Activated naive CD8-positive, alpha-beta T cell treated with anti-CD3 and anti-CD28 coated beads, Interleukin-2, amount 10 ng/mL, durations not matched to agents 7 days and 5 days (primary cell): ENCODE data around the gene COMT. TPM values are rescaled to one million over a fixed set of nuclear protein-coding genes. Genes with fewer than 3 reads are reported as not detected.
A peak's percentile ranks its signal among the peaks of the same experiment; 100 is the strongest.

Source experiments
- ATAC-seq: fragments of 150-1000 bp; cut with Tn5 transposase; one replicate; pipeline ENCODE4 v1.10.0; 2021; ENCODE audit warnings: low read depth, moderate library complexity
- POLR2A ChIA-PET: fragments of 350-600 bp; sonication (Branson Sonifier 250); formaldehyde crosslinking; loops from one replicate; lab custom pipeline; 2021; ENCODE audit warnings: antibody characterized with exemption; lab: Charles Lee
- DNase-seq: peaks from one replicate; pipeline ENCODE4 v3.0.0; 2021
- H3K27ac Mint-ChIP-seq: one replicate; pipeline ENCODE4 v1.8.0; 2022; ENCODE audit warnings: mild to moderate bottlenecking, mixed read lengths
- H3K27me3 Mint-ChIP-seq: one replicate; pipeline ENCODE4 v1.8.0; 2022; ENCODE audit warnings: mild to moderate bottlenecking, moderate library complexity, mixed read lengths
- H3K36me3 Mint-ChIP-seq: one replicate; pipeline ENCODE4 v1.8.0; 2021; ENCODE audit warnings: mild to moderate bottlenecking, mixed read lengths
- H3K4me1 Mint-ChIP-seq: one replicate; pipeline ENCODE4 v1.8.0; 2021; ENCODE audit warnings: mixed read lengths
- H3K4me3 Mint-ChIP-seq: one replicate; pipeline ENCODE4 v1.8.0; 2022; ENCODE audit warnings: mild to moderate bottlenecking, moderate library complexity, mixed read lengths
- H3K9me3 Mint-ChIP-seq: one replicate; pipeline ENCODE4 v1.8.0; 2021; ENCODE audit warnings: mixed read lengths
- microRNA-seq: library from miRNA; unstranded; fragments of <30 nt; microRNA quantifications from one replicate; pipeline ENCODE4 v1.2.0, GENCODE V29; 2022
- total RNA-seq, 2 experiments: library from RNA; stranded (reverse); gene quantifications; one replicate each; pipeline ENCODE4 v1.2.3, GENCODE V29; 2021

The COMT gene
- total RNA-seq, 2 experiments from 2014 or later: 68.6 to 70.0 TPM

GRCh38 chr22:20015187-20015625, 73.6 kb downstream of the COMT start:
- no peaks in the 10 kb centered on the region for H3K9me3 Mint-ChIP-seq
- no peaks in the 10 kb centered on the region for H3K36me3 Mint-ChIP-seq
- no peak for DNase-seq
- POLR2A ChIA-PET: interaction anchor here (0.9 kb wide), 1 partner anchor 103 kb away, joined by 3 read pairs; no protein-coding TSS in a partner anchor
- H3K4me3 Mint-ChIP-seq: peak overlapping the region; percentile 42
- H3K27ac Mint-ChIP-seq: no peak overlapping the region
- ATAC-seq: no peak
- peaks cover 12% of the 10 kb centered on the region for H3K4me1 Mint-ChIP-seq
- H3K27me3 Mint-ChIP-seq: peaks cover 35% of the 10 kb centered on the region

- H3K27ac Mint-ChIP-seq: no peak overlapping the region
- no peak for DNase-seq
- ATAC-seq: no peak
- H3K27me3 Mint-ChIP-seq: peaks cover 35% of the 10 kb centered on the region
- no peaks in the 10 kb centered on the region for H3K9me3 Mint-ChIP-seq
- no peak overlapping the region for H3K4me3 Mint-ChIP-seq
- POLR2A ChIA-PET: interaction anchor here (0.9 kb wide), 1 partner anchor 102 kb away, joined by 3 read pairs; no protein-coding TSS in a partner anchor
- H3K36me3 Mint-ChIP-seq: peaks cover 1% of the 10 kb centered on the region
- peaks cover 14% of the 10 kb centered on the region for H3K4me1 Mint-ChIP-seq
Observed at GRCh38 chr22:20015971-20016733, 74.6 kb downstream of the COMT start.

DNA sequence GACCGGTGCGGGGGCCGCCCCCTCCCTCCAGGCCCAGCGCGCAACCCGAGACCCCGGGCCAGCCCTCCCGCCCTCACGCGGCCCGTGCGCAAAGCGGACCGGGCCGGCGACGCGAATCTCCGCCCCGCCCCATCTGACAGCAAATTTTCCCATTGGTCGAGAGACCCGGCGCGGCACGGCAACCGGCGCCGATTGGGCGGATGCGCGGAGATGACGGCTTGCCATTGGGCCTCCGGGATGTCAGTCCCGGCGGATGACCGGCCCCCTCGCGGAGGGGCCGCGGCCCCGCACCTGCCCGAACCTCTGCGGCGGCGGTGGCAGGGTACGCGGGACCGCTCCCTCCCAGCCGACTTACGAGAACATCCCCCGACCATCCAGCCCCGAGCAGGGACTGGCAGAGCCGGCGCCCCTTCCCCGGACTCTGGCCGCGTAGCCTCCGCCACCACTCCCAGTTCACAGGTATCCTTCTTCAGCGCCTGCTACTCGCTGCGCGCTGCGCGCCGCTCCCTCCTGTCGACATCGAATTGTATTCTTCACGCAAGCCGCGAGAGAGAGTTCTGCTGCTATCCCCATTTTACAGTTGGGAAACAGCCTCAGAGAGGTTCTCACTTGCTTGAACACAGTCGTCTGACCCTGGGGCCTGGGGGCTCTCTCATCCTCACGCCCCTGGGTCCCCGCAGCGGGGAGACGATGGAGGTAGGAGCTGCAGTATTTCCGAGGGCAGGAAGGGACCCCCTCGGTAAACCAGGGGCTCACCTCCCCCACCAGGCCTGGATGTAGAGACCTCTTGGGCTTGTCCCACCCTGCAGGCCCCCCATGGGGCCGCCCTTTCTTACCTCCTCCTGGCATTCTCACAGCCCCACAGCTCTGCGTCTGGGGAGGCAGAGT, 75.4 kb downstream of the COMT start, which contains the start of gene ARVCF:
ARVCF (minus strand) TSS at position 90 of the 888 bp plus-strand sequence. CDS start 26,029 bp downstream, outside the sequence.
- H3K9me3 Mint-ChIP-seq: no peaks in the 10 kb centered on the region
- peaks cover 12% of the 10 kb centered on the region for H3K4me1 Mint-ChIP-seq
- no peak within 1 kb of the TSS for H3K27ac Mint-ChIP-seq
- H3K27me3 Mint-ChIP-seq: peaks cover 35% of the 10 kb centered on the region
- ATAC-seq: peak; percentile 62
- DNase-seq: peak; percentile 95
- peak within 1 kb of the TSS; percentile 88 for H3K4me3 Mint-ChIP-seq
- POLR2A ChIA-PET: no interaction called here
- H3K36me3 Mint-ChIP-seq: peaks cover 1% of the 10 kb centered on the region

DNA sequence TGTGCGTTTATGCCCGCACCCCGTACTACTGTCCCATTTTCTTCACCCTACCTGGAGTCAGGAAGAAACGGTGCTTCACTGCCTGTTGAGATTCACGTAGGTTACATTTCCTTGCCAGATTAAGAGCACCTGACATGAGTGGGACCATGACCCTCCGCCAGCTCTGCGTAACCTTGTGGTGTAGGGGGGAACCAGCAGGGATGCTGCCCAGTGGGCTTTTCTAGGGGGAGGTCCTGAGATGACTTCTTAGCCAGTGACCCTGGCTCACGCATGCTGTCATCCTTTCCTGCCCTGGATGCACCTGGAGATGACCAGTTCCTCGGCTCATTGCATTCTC, 76.0 kb downstream of the COMT start:
- Mint-ChIP-seq H3K27me3 (peaks cover 35% of the 10 kb centered on the region), H3K9me3 (no peaks in the 10 kb centered on the region), H3K4me3 (peak overlapping the region; percentile 61), H3K27ac (no peak overlapping the region), H3K36me3 (peaks cover 1% of the 10 kb centered on the region), H3K4me1 (peaks cover 15% of the 10 kb centered on the region)
- DNase-seq: no peak
- POLR2A ChIA-PET: no interaction called here
- no peak for ATAC-seq

DNA sequence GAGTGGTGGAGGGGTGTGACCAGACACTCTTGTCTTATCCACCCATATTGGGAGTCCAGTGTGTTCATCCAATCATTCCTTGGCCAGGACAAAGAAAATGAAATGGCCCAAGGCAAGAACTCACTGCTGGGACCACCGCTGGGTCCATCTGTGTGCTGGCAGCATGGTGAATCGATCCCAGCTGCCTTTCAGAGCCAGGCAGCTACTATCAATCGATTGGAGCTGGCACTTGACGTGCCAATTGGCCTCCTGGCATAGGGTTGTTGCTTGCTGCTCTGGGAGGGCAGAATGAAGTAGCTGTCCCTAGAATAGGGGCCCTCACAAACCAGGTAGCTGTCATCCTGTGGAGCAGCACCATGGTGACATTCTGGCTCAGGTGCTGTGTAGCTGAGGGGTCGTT, 76.4 kb downstream of the COMT start:
- POLR2A ChIA-PET: no interaction called here
- Mint-ChIP-seq H3K27me3 (peaks cover 35% of the 10 kb centered on the region), H3K36me3 (peaks cover 1% of the 10 kb centered on the region), H3K27ac (no peak overlapping the region), H3K4me1 (peaks cover 15% of the 10 kb centered on the region), H3K4me3 (no peak overlapping the region), H3K9me3 (no peaks in the 10 kb centered on the region)
- no peak for ATAC-seq
- DNase-seq: no peak

Small RNAs within 50 kb of the gene (microRNA-seq; reads per million reads assigned to microRNA genes)
- 2.1 reads per million for gene MIR4761

Other genes with a start within 250 kb of the COMT start
- not detected for gene SEPTIN5, start 227.3 kb upstream of the COMT start, total RNA-seq
- gene GP1BB, start 218.2 kb upstream of the COMT start, total RNA-seq: not detected
- gene TBX1, start 181.0 kb upstream of the COMT start, total RNA-seq: under 1 TPM; 0.37 to 0.47 TPM
- gene GNB1L, start 86.9 kb upstream of the COMT start, total RNA-seq: 10 to 100 TPM; 11.9 to 12.7 TPM
- gene RTL10, start 86.9 kb upstream of the COMT start, total RNA-seq: 10 to 100 TPM; 18.4 to 18.9 TPM
- 10 to 100 TPM; 20.7 to 20.8 TPM for gene TXNRD2, start within 50 bp of the COMT start, total RNA-seq
- 1 to 10 TPM; 1.5 to 1.6 TPM for gene ARVCF, start 75.1 kb downstream of the COMT start, total RNA-seq
- gene TANGO2, start 79.3 kb downstream of the COMT start, total RNA-seq: 10 to 100 TPM; 40.7 to 41.2 TPM
- gene DGCR8, start 138.5 kb downstream of the COMT start, total RNA-seq: 10 to 100 TPM; 54.3 to 54.5 TPM
- gene RANBP1, start 174.3 kb downstream of the COMT start, total RNA-seq: 100 to 1,000 TPM; 190 to 203 TPM
- gene TRMT2A, start 175.5 kb downstream of the COMT start, total RNA-seq: 100 to 1,000 TPM; 107 to 118 TPM
- 10 to 100 TPM; 64.1 to 66.9 TPM for gene ZDHHC8, start 190.0 kb downstream of the COMT start, total RNA-seq
- gene CCDC188, start 209.3 kb downstream of the COMT start, total RNA-seq: under 1 TPM in 1 of 2 experiments, not detected in 1; 0.51 TPM